Nephron progenitor cell (in vitro differentiated cells): ENCODE measurements around the gene BRPF1.

Source experiments
- DNase-seq: peaks from one replicate; pipeline ENCODE4 v3.0.0; 2021
- H3K27ac Mint-ChIP-seq: 2 replicates; pipeline ENCODE4 v1.8.0; 2021; ENCODE audit warnings: mild to moderate bottlenecking, moderate library complexity, mixed read lengths
- H3K27me3 Mint-ChIP-seq: 2 replicates; pipeline ENCODE4 v1.8.0; 2021; ENCODE audit warnings: mild to moderate bottlenecking, low read depth, mixed read lengths; ENCODE audit not compliant: poor library complexity
- H3K36me3 Mint-ChIP-seq: 2 replicates; pipeline ENCODE4 v1.8.0; 2021; ENCODE audit warnings: low read depth, mixed read lengths
- H3K4me1 Mint-ChIP-seq: 2 replicates; pipeline ENCODE4 v1.8.0; 2021; ENCODE audit warnings: mixed read lengths
- H3K4me3 Mint-ChIP-seq: 2 replicates; pipeline ENCODE4 v1.8.0; 2021; ENCODE audit warnings: mild to moderate bottlenecking, moderate library complexity, mixed read lengths
- H3K9me3 Mint-ChIP-seq: 2 replicates; pipeline ENCODE4 v1.8.0; 2021; ENCODE audit warnings: mild to moderate bottlenecking, moderate library complexity, mixed read lengths
- TF ChIP-seq, protein P1 (sequence below): fragments of 200-600 bp; sonication (generic); IDR thresholded peaks from 2 replicates; pipeline ENCODE4 v1.5.0; 2021; ENCODE audit warnings: antibody characterized with exemption

The BRPF1 gene

DNA sequence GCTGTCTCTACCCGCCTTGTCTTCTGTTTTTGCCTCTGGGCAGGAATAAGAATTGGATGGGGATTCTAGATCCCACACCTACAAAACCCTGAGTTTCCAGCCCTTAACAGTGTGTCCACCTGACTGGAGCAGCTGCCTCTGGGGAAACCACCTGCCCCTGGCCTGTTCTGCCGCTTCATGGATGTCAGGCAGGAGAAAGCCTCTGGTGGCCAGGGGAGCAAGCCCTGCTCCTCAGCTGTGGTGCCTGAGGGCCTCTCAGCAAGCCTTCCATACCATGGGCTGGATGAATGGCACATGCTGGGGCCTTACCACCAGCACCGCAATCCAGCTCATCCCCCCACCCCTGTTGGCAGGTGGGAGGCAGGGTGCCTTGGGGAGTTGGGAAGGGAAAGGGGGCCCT, 33.2 kb upstream of the BRPF1 start:
- Mint-ChIP-seq H3K9me3 (no peaks in the 10 kb centered on the region), H3K36me3 (peaks cover 28% of the 10 kb centered on the region), H3K27ac (no peak overlapping the region), H3K4me3 (no peak overlapping the region), H3K4me1 (peaks cover 14% of the 10 kb centered on the region), H3K27me3 (peaks cover 21% of the 10 kb centered on the region)
- no peak for DNase-seq
- TF ChIP-seq, protein P1, sequence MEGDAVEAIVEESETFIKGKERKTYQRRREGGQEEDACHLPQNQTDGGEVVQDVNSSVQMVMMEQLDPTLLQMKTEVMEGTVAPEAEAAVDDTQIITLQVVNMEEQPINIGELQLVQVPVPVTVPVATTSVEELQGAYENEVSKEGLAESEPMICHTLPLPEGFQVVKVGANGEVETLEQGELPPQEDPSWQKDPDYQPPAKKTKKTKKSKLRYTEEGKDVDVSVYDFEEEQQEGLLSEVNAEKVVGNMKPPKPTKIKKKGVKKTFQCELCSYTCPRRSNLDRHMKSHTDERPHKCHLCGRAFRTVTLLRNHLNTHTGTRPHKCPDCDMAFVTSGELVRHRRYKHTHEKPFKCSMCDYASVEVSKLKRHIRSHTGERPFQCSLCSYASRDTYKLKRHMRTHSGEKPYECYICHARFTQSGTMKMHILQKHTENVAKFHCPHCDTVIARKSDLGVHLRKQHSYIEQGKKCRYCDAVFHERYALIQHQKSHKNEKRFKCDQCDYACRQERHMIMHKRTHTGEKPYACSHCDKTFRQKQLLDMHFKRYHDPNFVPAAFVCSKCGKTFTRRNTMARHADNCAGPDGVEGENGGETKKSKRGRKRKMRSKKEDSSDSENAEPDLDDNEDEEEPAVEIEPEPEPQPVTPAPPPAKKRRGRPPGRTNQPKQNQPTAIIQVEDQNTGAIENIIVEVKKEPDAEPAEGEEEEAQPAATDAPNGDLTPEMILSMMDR = no peak

DNA sequence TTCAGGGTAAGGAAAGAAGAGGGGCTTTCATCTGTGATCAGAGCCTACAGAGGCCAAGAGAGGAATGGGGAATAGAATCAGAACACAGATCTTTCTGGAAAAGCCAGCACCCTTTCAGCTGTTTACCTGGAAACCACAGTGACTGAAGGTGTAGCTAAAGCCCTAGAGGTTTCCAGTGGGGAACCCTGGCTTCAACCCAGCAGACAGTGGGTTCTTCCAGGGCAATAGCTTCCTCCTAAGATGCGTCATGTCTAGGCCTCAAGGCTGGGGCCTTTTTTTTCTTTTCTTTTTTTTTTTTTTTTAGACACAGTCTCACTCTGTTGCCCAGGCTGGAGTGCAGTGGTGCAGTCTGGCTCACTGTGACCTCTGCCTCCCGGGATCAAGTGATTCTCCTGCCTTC, 31.0 kb upstream of the BRPF1 start:
- Mint-ChIP-seq H3K36me3 (peaks cover 21% of the 10 kb centered on the region), H3K4me3 (no peak overlapping the region), H3K4me1 (peaks cover 11% of the 10 kb centered on the region), H3K27ac (no peak overlapping the region), H3K9me3 (no peaks in the 10 kb centered on the region), H3K27me3 (peaks cover 43% of the 10 kb centered on the region)
- TF ChIP-seq, protein P1 = no peak
- no peak for DNase-seq

DNA sequence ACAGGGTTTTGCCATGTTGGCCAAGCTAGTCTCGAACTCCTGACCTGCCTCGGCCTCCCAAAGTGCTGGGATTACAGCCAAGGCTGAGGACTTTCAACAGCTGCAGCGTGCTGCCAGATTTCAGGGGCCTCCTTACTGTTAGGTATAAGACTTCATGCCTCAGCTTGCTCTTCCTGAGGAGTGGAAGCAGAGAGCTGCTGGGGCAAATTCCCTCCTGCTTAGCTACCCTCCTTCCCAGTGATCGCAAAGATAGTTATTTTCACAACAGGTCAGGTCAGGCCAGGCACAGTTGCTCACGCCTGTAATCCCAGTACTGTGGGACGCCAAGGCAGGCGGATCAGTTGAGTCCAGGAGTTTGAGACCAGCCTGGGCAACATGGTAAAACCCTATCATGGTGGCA, 30.5 kb upstream of the BRPF1 start:
- TF ChIP-seq, protein P1 = no peak
- Mint-ChIP-seq H3K9me3 (no peaks in the 10 kb centered on the region), H3K4me3 (no peak overlapping the region), H3K27me3 (peaks cover 48% of the 10 kb centered on the region), H3K4me1 (peaks cover 7% of the 10 kb centered on the region), H3K36me3 (peaks cover 21% of the 10 kb centered on the region), H3K27ac (no peak overlapping the region)
- DNase-seq = no peak

DNA sequence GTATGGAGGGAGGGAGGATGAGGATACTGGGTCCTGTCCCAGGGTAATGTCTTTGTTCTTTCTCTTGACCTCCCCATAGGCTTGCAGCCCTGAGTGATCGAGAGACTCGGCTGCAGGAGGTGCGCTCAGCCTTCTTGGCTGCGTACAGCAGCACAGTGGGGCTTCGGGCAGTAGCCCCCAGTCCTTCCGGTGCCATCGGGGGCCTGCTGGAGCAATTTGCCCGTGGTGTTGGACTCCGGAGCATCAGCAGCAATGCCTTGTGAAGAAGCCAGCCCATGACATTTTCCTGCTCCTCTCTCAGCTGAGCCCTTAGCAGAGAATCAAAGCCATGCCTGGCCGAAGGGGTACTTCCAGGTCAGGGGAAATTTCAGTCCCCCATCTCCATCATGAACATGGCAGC, 29.8 kb upstream of the BRPF1 start:
- Mint-ChIP-seq H3K4me1 (peaks cover 4% of the 10 kb centered on the region), H3K36me3 (peaks cover 21% of the 10 kb centered on the region), H3K9me3 (no peaks in the 10 kb centered on the region), H3K27me3 (peaks cover 55% of the 10 kb centered on the region), H3K27ac (no peak overlapping the region), H3K4me3 (no peak overlapping the region)
- no peak for DNase-seq
- TF ChIP-seq, protein P1 = no peak

DNA sequence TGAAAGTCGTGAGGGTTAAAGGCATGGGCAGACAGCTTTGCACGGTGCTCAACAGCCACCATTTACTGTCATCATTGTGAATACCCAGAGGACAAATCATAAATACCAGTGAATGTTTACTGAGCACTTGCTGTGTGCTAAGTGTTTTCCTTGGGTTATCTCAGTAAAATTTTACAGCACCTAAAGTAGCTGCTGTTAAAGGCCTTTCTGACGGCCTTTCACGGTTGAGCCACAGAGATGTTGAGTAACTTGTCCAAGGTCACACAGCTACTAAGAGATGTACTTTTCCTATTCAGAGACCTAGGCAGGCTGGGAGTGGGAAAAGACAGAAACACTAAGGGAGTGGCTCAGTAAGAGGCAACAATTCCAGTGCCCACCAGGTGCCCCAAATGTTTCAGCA, 28.3 kb upstream of the BRPF1 start:
- Mint-ChIP-seq H3K27me3 (peaks cover 64% of the 10 kb centered on the region), H3K36me3 (peaks cover 15% of the 10 kb centered on the region), H3K4me3 (peak overlapping the region; percentile 30), H3K9me3 (no peaks in the 10 kb centered on the region), H3K4me1 (peaks cover 4% of the 10 kb centered on the region), H3K27ac (no peak overlapping the region)
- TF ChIP-seq, protein P1 = no peak
- DNase-seq = no peak

DNA sequence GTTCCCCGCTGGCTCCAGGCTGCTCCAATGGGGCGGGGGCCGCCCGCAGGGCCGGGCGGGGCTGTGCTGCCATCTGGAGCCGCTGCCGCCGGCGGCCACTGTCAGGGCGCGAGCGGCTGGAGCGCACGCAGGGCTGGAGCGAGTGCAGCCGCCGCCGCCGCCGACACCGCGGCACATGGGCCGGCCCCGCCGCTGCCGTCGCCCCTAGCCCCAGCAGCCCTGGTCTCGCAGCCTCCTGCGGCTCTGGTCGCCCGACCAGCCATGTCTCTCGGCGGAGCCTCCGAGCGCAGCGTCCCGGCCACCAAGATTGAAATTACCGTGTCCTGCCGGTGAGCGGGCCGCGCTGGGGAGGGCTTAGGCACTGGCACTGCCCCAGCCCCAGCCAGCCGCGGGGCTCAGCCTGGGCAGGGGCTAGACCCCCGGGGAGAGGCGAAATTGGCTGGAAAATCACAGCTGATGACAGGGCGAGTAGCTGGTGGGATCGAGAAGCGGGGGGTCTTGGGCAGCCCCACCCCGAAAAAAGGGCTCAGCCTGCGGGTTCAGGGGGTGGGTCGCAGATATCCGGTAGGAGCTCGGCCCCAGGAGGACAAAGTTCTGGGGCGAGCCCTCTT, 27.7 kb upstream of the BRPF1 start, which contains the start of gene CPNE9:
Gene CPNE9 (plus strand): TSS at position 98 of the 611 bp plus-strand sequence. CDS start 164 bp downstream, at position 262.
- Mint-ChIP-seq H3K27me3 (peaks cover 67% of the 10 kb centered on the region), H3K9me3 (no peaks in the 10 kb centered on the region), H3K27ac (no peak within 1 kb of the TSS), H3K4me3 (peak within 1 kb of the TSS; percentile 74), H3K4me1 (peaks cover 4% of the 10 kb centered on the region), H3K36me3 (peaks cover 15% of the 10 kb centered on the region)
- TF ChIP-seq, protein P1 = no peak
- DNase-seq = peak; percentile 40
